Spleen (tissue), 7 donors: ENCODE results near the gene GADD45B.

ENCODE experiments used
- POLR2A ChIP-seq, 3 donors: fragments of 450-650 bp; IDR thresholded peaks; one replicate each; pipeline ENCODE4 v1.5.1; 2017; ENCODE audit warnings: antibody characterized with exemption in 3 of 3, mild to moderate bottlenecking in 1 of 3
- TF ChIP-seq, protein P1 (sequence below), 11 experiments: fragments of 200-600 bp in 7 of 11; fragments of 450-650 bp in 4 of 11; sonication (generic) in 4 of 11; IDR thresholded peaks in 8 of 11; conservative IDR thresholded peaks in 3 of 11; 1 replicate in 7 of 11; 2 replicates in 4 of 11; pipeline versions ENCODE4 v1.4.0 to v1.8.0; 2016 to 2021; ENCODE audit warnings: antibody characterized with exemption in 11 of 11, inconsistent platforms in 4 of 11, mild to moderate bottlenecking in 1 of 11
- donor health status: DM: no; HTN: no; CAD: no; lungs with moderate emphysema.
- donor health status: DM: no; HTN: no; CAD: no.
- donor health status: DM: no; HTN: no; CAD: no.

DNA sequence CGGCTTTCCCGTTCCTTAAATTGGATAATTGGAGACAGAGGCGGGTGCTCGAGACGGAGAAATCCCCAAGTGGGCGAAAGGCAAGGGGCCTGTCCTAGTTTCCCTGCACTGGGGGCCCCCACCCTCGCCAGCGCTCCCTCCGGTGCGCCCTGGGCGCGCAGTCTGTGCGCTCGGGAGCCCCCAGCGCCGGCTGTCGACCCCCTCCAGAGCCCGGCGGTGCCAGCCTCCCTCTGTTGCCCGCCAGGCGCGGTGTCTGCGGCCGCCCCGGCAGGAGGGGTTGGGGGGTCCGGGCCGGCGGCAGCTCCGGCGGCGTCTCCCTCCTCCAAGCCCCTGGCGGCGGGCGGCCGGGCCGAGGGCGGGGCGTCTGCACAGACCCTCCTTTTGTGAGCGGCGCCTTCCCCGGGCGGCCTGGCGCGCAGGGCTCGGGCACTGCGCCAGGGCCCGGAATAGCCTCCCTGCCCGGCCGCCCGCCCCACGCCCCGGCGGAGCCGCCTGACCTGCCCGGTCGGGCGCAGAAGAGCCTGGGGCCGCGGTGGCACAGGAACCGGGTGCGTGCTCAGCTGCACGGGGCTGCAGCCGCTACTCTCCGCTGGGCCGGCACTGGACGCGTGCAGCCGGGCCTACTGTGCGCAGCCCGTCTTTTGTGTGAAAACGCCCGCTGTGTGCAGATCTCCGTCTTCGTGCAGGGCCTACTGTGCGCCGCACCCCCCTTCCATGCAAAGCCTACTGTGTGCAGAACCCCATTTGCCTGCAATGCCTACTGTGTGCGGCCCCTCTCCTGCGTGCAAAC, 13.2 kb downstream of the GADD45B start:
- TF ChIP-seq, protein P1, sequence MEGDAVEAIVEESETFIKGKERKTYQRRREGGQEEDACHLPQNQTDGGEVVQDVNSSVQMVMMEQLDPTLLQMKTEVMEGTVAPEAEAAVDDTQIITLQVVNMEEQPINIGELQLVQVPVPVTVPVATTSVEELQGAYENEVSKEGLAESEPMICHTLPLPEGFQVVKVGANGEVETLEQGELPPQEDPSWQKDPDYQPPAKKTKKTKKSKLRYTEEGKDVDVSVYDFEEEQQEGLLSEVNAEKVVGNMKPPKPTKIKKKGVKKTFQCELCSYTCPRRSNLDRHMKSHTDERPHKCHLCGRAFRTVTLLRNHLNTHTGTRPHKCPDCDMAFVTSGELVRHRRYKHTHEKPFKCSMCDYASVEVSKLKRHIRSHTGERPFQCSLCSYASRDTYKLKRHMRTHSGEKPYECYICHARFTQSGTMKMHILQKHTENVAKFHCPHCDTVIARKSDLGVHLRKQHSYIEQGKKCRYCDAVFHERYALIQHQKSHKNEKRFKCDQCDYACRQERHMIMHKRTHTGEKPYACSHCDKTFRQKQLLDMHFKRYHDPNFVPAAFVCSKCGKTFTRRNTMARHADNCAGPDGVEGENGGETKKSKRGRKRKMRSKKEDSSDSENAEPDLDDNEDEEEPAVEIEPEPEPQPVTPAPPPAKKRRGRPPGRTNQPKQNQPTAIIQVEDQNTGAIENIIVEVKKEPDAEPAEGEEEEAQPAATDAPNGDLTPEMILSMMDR (IDR thresholded peaks at IDR 0.05 in 8 of 11, conservative IDR thresholded peaks at IDR 0.05 in 3 of 11) = peak in 2 of 11 experiments; percentile 8 to 14
- TF ChIP-seq POLR2A (IDR thresholded peaks at IDR 0.05) = no peak
